Astrocyte of the cerebellum (primary cell): ENCODE measurements around the gene DNAJA2.

Source experiments
- DNase-seq: peaks from one replicate; pipeline ENCODE4 v3.0.0-alpha.2; 2011; ENCODE audit warnings: low read depth
- H3K4me3 ChIP-seq: 2 replicates; pipeline ENCODE4 v1.5.1; 2011; ENCODE audit warnings: mild to moderate bottlenecking, low read depth, low read length, moderate library complexity
- in situ Hi-C: cut with HindIII; loops from 2 replicates; pipeline ENCODE4 v1.10.0; 2017; ENCODE audit warnings: low sequenced_read_pairs
- TF ChIP-seq, protein P1 (sequence below): IDR thresholded peaks from 2 replicates; pipeline ENCODE4 v1.5.1; 2012; ENCODE audit warnings: low read length, low read depth, moderate library complexity, mild to moderate bottlenecking; ENCODE audit errors: missing control alignments

The DNAJA2 gene

DNA sequence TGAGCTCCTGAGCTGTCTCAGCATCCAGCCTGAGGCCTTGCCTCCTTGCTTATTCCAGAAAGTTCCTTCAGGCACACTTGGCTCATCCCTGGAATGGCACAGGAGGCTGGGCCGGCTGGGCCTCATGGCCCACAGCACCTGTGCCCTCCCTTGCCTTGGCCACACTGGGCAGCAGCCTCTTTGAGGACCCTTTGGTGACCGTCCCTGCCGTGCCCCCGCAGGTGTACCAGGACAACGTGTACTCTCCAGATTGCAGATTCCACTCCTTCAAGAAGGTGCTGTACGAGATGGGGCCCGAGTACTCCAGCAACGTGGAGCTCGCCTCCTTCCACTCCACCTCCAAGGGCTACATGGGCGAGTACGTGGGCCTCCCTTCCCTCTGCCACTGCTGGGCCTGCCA is 55.1 kb downstream of the DNAJA2 start:
- TF ChIP-seq, protein P1, sequence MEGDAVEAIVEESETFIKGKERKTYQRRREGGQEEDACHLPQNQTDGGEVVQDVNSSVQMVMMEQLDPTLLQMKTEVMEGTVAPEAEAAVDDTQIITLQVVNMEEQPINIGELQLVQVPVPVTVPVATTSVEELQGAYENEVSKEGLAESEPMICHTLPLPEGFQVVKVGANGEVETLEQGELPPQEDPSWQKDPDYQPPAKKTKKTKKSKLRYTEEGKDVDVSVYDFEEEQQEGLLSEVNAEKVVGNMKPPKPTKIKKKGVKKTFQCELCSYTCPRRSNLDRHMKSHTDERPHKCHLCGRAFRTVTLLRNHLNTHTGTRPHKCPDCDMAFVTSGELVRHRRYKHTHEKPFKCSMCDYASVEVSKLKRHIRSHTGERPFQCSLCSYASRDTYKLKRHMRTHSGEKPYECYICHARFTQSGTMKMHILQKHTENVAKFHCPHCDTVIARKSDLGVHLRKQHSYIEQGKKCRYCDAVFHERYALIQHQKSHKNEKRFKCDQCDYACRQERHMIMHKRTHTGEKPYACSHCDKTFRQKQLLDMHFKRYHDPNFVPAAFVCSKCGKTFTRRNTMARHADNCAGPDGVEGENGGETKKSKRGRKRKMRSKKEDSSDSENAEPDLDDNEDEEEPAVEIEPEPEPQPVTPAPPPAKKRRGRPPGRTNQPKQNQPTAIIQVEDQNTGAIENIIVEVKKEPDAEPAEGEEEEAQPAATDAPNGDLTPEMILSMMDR, result no peak
- no peak for DNase-seq
- in situ Hi-C loops, result no loop called here
- H3K4me3 ChIP-seq, result no peak overlapping the region

DNA sequence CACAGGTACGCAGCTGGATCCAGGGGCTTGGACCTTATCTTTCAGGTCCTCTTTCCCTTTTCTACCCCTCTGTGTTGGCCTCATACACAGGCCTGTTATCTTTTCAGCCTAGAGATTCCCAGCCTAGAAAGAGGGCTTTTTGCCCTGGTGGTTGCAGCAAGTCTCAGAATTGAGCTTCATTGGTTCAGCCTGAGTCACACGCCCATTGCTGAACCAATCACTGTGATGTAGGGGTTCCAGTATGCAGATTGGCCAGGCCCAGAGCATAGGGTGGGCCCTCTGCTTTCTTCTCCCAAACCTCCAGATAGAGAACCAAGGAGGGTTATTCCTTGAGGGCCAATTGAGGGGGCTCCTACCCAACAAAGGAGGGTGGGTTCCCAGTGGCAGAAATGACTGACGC is 56.5 kb downstream of the DNAJA2 start:
- in situ Hi-C loops, result no loop called here
- no peak for DNase-seq
- TF ChIP-seq, protein P1, result no peak
- H3K4me3 ChIP-seq, result no peak overlapping the region

DNA sequence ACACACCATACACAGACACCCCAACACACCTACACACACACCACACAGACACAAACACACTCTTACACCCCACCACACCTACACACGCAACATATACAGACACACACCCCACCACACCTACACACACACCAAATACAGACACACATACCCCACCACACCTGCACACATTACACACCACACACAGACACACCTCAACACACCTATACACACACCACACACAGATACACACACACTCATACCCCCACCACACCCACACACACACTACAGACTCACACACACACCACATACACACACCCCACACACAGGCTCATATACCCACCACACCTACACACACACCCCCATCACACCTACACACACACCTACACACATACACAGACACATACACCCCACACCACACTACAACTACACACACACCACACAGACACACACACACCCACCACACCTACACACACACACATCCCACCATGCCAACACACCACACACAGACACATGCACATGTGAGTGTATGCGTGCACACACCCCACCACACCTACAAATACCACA is 57.9 kb downstream of the DNAJA2 start:
- TF ChIP-seq, protein P1, result no peak
- H3K4me3 ChIP-seq, result no peak overlapping the region
- no peak for DNase-seq
- in situ Hi-C loops, result no loop called here

DNA sequence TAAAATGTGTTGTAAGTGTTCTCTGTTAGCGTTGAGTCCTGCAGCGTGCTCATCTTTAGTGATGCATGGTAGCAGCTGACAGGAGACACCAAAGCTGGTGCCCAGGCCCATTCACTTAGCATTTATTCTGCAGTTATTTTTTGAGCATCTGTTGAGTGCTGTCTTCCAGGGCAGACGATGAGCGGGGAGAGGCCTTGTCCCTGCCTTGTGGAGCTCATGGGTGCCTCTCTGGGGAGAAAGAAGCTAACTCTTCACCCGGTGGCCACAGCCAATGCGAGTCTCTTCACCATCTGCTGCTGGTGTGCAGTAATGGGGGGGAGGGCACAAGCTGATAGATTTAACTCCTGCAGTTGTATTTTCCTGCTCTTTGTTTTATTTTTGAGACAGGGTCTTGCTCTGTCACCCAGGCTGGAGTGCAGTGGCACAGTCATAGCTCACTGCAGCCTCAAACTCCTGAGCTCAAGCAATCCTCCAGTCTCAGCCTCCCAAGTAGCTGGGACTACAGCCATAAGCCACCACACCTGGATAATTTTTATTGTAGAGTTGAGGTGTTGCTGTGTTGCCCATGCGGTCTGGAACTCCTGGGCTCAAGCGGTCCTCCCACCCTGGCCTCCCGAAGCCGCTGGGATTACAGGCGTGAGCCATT is 58.8 kb downstream of the DNAJA2 start:
- DNase-seq, result no peak
- in situ Hi-C loops, result no loop called here
- H3K4me3 ChIP-seq, result no peak overlapping the region
- TF ChIP-seq, protein P1, result no peak

DNA sequence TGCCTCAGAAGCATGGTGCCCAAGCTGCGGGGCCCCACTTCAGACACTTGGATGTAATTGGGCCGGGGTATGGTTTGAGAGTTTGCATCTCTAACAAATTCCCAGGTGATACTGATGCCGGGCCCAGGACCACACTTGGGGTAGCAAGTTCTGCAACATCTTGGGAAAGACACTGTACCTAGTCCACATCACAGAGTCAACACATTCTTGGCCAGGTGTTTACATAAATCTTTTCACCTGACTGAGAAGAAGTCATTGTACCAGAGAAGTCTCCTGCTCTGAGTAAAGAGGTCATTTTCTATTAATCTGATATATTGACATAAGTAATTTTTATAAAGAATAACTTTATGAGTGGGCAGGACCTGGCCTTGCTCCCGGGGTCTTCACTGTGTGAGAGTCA is 61.8 kb downstream of the DNAJA2 start:
- DNase-seq, result no peak
- no peak overlapping the region for H3K4me3 ChIP-seq
- TF ChIP-seq, protein P1, result no peak
- in situ Hi-C loops, result no loop called here

DNA sequence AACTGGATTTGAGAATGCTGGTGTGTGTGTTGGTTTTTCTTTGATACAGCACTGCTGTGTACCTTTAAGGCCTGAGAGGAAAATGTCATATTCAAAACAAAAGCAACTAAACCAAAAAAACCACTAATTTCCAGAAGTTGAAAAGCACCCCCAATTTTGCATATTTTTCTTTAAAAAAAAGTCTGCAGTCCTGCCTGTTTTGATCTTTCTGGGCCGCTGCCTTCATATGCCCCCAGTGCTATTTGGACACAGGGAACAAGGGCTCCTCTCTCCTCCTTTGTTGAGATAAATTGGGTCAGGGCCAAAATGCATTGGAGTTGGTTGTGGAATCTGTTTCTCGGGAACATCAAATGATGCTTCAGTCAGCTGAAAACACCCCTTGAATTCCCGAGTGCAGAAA is 62.4 kb downstream of the DNAJA2 start:
- TF ChIP-seq, protein P1, result no peak
- H3K4me3 ChIP-seq, result no peak overlapping the region
- no peak for DNase-seq
- in situ Hi-C loops, result no loop called here
